Osteocyte (in vitro differentiated cells): ENCODE results near the gene OSBPL2. TPM values are rescaled to one million over a fixed set of nuclear protein-coding genes. Genes with fewer than 3 reads are reported as not detected.

Experiments
- DNase-seq: peaks from one replicate; pipeline ENCODE4 v3.0.0; 2021; ENCODE audit warnings: mixed read lengths; ENCODE audit not compliant: unreplicated experiment; ENCODE audit errors: extremely low spot score
- H3K27ac Mint-ChIP-seq: one replicate; pipeline ENCODE4 v1.8.0; 2021; ENCODE audit warnings: mild to moderate bottlenecking, mixed read lengths; ENCODE audit not compliant: unreplicated experiment
- H3K27me3 Mint-ChIP-seq: one replicate; pipeline ENCODE4 v1.8.0; 2021; ENCODE audit warnings: mixed read lengths; ENCODE audit not compliant: unreplicated experiment
- H3K36me3 Mint-ChIP-seq: one replicate; pipeline ENCODE4 v1.8.0; 2021; ENCODE audit warnings: mixed read lengths; ENCODE audit not compliant: unreplicated experiment
- H3K4me1 Mint-ChIP-seq: one replicate; pipeline ENCODE4 v1.8.0; 2021; ENCODE audit warnings: mixed read lengths; ENCODE audit not compliant: unreplicated experiment
- H3K4me3 Mint-ChIP-seq: one replicate; pipeline ENCODE4 v1.8.0; 2021; ENCODE audit warnings: mild to moderate bottlenecking, moderate library complexity, mixed read lengths; ENCODE audit not compliant: unreplicated experiment
- H3K9me3 Mint-ChIP-seq: one replicate; pipeline ENCODE4 v1.8.0; 2021; ENCODE audit warnings: mixed read lengths; ENCODE audit not compliant: unreplicated experiment
- CTCF ChIP-seq: fragments of 200-600 bp; sonication (generic); IDR thresholded peaks from 2 replicates; pipeline ENCODE4 v1.5.0; 2021; ENCODE audit warnings: antibody characterized with exemption, mild to moderate bottlenecking, moderate library complexity
- total RNA-seq: library from RNA; stranded (reverse); gene quantifications from 2 replicates; pipeline ENCODE4 v1.2.1, GENCODE V29; 2021

The OSBPL2 gene
- total RNA-seq, 1 donor from 2014 or later: 46.3 TPM

- TF ChIP-seq CTCF: no peak
- H3K27ac Mint-ChIP-seq: no peak overlapping the region
- no peaks in the 10 kb centered on the region for H3K4me1 Mint-ChIP-seq
- H3K9me3 Mint-ChIP-seq: no peaks in the 10 kb centered on the region
- H3K36me3 Mint-ChIP-seq: peaks cover 11% of the 10 kb centered on the region
- H3K4me3 Mint-ChIP-seq: no peak overlapping the region
- no peak for DNase-seq
- H3K27me3 Mint-ChIP-seq: no peaks in the 10 kb centered on the region
Observed at GRCh38 chr20:62311832-62312661, 73.7 kb downstream of the OSBPL2 start.

DNA sequence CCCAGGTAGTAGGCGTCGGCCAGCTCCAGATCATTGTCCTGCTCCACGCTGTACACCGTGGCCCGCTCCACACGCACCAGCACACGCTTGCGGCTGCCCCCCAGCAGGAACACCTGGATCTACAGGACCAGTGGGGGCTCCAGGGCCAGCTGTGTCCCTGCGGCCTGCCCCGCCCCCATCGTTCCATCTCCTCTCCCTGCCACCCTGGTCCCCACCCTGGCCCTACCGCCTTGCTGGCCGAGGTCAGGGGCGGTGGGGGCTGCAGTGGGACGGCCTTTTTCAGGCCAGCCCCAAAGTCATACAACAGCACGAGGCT lies 74.3 kb downstream of the OSBPL2 start:
- no peaks in the 10 kb centered on the region for H3K9me3 Mint-ChIP-seq
- no peak overlapping the region for H3K27ac Mint-ChIP-seq
- TF ChIP-seq CTCF: no peak
- peaks cover 11% of the 10 kb centered on the region for H3K36me3 Mint-ChIP-seq
- no peak for DNase-seq
- no peaks in the 10 kb centered on the region for H3K27me3 Mint-ChIP-seq
- H3K4me1 Mint-ChIP-seq: no peaks in the 10 kb centered on the region
- no peak overlapping the region for H3K4me3 Mint-ChIP-seq

DNA sequence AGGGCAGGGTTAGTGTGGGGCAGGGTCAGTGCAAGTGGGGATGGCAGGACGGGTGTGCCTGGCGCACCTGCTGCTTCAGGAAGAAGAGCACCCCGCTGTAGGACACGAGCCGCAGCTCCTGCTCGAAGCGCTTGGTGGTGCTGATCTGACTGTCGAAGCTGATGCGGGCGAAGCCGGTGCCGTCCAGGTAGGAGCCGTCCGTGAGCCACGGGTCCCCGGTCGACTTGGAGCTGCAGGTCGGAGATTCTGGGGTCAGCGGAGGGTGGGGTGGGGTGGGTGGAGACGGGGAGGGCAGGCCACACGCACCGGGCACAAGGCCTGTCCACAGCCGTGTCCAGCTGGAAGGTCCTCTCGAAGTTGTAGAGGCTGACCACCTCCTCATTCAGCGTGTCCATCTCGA lies 74.7 kb downstream of the OSBPL2 start:
- DNase-seq: no peak
- Mint-ChIP-seq H3K4me3 (no peak overlapping the region), H3K27ac (no peak overlapping the region), H3K27me3 (no peaks in the 10 kb centered on the region), H3K36me3 (peaks cover 11% of the 10 kb centered on the region), H3K4me1 (no peaks in the 10 kb centered on the region), H3K9me3 (no peaks in the 10 kb centered on the region)
- TF ChIP-seq CTCF: no peak

DNA sequence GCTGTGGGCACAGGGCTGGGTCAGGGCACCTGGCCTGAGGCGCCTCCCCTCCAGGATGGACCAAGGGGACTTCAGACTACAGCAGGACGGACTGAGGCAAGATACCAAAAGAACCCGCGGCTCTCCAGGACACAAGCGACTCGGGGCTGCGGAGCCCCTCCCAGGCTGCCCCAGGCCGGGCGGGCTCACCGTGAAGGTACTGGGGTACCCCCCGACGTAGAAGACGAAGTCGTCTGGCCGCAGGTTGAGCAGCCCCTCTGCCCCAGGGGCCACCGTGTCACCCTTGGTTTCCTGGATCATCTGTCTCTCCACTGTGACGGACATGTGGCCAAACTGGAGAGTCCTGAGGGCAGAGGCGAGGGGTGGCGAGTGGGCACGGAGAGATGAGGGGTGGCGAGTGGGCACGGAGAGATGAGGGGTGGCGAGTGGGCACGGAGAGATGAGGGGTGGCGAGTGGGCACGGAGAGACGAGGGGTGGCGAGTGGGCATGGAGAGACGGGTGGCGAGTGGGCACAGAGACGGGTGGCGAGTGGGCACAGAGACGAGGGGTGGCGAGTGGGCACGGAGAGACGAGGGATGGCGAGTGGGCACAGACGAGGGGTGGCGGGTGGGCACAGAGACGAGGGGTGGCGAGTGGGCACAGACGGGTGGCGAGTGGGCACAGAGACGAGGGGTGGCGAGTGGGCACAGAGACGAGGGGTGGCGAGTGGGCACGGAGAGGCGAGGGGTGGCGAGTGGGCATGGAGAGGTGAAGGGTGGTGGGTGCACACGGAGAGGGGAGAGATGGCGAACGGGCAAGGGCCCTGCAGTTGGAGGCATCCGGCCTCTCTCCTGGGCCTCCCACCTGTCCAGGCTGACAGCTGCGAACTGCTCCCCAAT lies 75.4 kb downstream of the OSBPL2 start:
- no peak overlapping the region for H3K27ac Mint-ChIP-seq

More for the DNA sequence above, 75.4 kb downstream of the OSBPL2 start:
- no peak for DNase-seq
- Mint-ChIP-seq H3K9me3 (no peaks in the 10 kb centered on the region), H3K27me3 (no peaks in the 10 kb centered on the region), H3K4me3 (no peak overlapping the region), H3K36me3 (peaks cover 10% of the 10 kb centered on the region), H3K4me1 (no peaks in the 10 kb centered on the region)
- TF ChIP-seq CTCF: no peak
